ENCODE measurements around the gene UTP20.

The UTP20 gene

GRCh38 chr12:101368016-101368415 is 88.1 kb downstream of the UTP20 start:
- H3K4me3 ChIP-seq (ENCODE audit: low read depth, low read length) = no peak overlapping the region
- no peaks in the 10 kb centered on the region for H3K9me3 ChIP-seq (ENCODE audit: control insufficient read depth, insufficient read depth, low read depth, low read length)
- no peaks in the 10 kb centered on the region for H3K4me1 ChIP-seq (ENCODE audit: control insufficient read depth, insufficient read depth, low read length)
- H3K36me3 ChIP-seq (ENCODE audit: control insufficient read depth in 2 of 2, insufficient read depth in 1 of 2, low read length in 2 of 2) = peaks cover 8 to 70% of the 10 kb centered on the region in 2 experiments
- no peak overlapping the region for H3K27ac ChIP-seq (ENCODE audit: extremely low read depth, low read depth, low read length)
- TF ChIP-seq ZNF433 (tag by site-specific recombination; IDR thresholded peaks at IDR 0.05; ENCODE audit: low read depth) = no peak
- no peak for TF ChIP-seq KLF1 (tag by site-specific recombination; IDR thresholded peaks at IDR 0.05)
- no peak for TF ChIP-seq ZBTB48 (tag by site-specific recombination; IDR thresholded peaks at IDR 0.05)
- no peak for TF ChIP-seq ZNF600 (tag by site-specific recombination; IDR thresholded peaks at IDR 0.05)
- no peak for TF ChIP-seq ZNF292 (tag by site-specific recombination; IDR thresholded peaks at IDR 0.05; ENCODE audit: borderline replicate concordance, low read depth)
- no peak for TF ChIP-seq HOXD13 (CRISPR knock-in tag; IDR thresholded peaks at IDR 0.05; ENCODE audit: borderline replicate concordance)
- TF ChIP-seq ZNF426 (tag by site-specific recombination; IDR thresholded peaks at IDR 0.05) = no peak
- ChIA-PET POLR2A (no interaction called here), CTCF (no interaction called here)

GRCh38 chr12:101372431-101372830 is 92.5 kb downstream of the UTP20 start:
- no peaks in the 10 kb centered on the region for H3K9me3 ChIP-seq (ENCODE audit: control insufficient read depth, insufficient read depth, low read depth, low read length)
- peaks cover 11 to 71% of the 10 kb centered on the region in 2 experiments for H3K36me3 ChIP-seq (ENCODE audit: control insufficient read depth in 2 of 2, insufficient read depth in 1 of 2, low read length in 2 of 2)
- POLR2A ChIA-PET = no interaction called here
- CTCF ChIA-PET = no interaction called here
- H3K4me1 ChIP-seq (ENCODE audit: control insufficient read depth, insufficient read depth, low read length) = no peaks in the 10 kb centered on the region
- no peak overlapping the region for H3K4me3 ChIP-seq (ENCODE audit: low read depth, low read length)
- no peak overlapping the region for H3K27ac ChIP-seq (ENCODE audit: extremely low read depth, low read depth, low read length)
- TF ChIP-seq ZNF132 (tag by site-specific recombination; IDR thresholded peaks at IDR 0.05; ENCODE audit: borderline replicate concordance) (no peak), KLF16 (tag by site-specific recombination; IDR thresholded peaks at IDR 0.05) (no peak), ZNF791 (tag by site-specific recombination; IDR thresholded peaks at IDR 0.05) (no peak), ZNF274 (IDR thresholded peaks at IDR 0.05; ENCODE audit: low read length) (no peak), ZNF274 (tag by site-specific recombination; IDR thresholded peaks at IDR 0.05; ENCODE audit: borderline replicate concordance) (no peak), ZNF248 (tag by site-specific recombination; IDR thresholded peaks at IDR 0.05) (no peak), ZBTB10 (tag by site-specific recombination; IDR thresholded peaks at IDR 0.05) (no peak), ZNF670 (tag by site-specific recombination; IDR thresholded peaks at IDR 0.05; ENCODE audit: low read depth) (no peak), GLIS1 (tag by site-specific recombination; IDR thresholded peaks at IDR 0.05) (no peak), OVOL3 (tag by site-specific recombination; IDR thresholded peaks at IDR 0.05) (no peak), ZNF785 (tag by site-specific recombination; IDR thresholded peaks at IDR 0.05) (no peak), ZNF292 (tag by site-specific recombination; IDR thresholded peaks at IDR 0.05; ENCODE audit: borderline replicate concordance, low read depth) (no peak), ZNF707 (tag by site-specific recombination; IDR thresholded peaks at IDR 0.05) (no peak), ZNF175 (tag by site-specific recombination; IDR thresholded peaks at IDR 0.05) (no peak), ZNF18 (tag by site-specific recombination; IDR thresholded peaks at IDR 0.05) (no peak), GFI1B (tag by site-specific recombination; IDR thresholded peaks at IDR 0.05) (no peak)
- TF ChIP-seq, protein P1, sequence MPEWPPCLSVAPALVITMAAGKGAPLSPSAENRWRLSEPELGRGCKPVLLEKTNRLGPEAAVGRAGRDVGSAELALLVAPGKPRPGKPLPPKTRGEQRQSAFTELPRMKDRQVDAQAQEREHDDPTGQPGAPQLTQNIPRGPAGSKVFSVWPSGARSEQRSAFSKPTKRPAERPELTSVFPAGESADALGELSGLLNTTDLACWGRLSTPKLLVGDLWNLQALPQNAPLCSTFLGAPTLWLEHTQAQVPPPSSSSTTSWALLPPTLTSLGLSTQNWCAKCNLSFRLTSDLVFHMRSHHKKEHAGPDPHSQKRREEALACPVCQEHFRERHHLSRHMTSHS (tag by site-specific recombination; IDR thresholded peaks at IDR 0.05) = no peak
- TF ChIP-seq, protein P2, sequence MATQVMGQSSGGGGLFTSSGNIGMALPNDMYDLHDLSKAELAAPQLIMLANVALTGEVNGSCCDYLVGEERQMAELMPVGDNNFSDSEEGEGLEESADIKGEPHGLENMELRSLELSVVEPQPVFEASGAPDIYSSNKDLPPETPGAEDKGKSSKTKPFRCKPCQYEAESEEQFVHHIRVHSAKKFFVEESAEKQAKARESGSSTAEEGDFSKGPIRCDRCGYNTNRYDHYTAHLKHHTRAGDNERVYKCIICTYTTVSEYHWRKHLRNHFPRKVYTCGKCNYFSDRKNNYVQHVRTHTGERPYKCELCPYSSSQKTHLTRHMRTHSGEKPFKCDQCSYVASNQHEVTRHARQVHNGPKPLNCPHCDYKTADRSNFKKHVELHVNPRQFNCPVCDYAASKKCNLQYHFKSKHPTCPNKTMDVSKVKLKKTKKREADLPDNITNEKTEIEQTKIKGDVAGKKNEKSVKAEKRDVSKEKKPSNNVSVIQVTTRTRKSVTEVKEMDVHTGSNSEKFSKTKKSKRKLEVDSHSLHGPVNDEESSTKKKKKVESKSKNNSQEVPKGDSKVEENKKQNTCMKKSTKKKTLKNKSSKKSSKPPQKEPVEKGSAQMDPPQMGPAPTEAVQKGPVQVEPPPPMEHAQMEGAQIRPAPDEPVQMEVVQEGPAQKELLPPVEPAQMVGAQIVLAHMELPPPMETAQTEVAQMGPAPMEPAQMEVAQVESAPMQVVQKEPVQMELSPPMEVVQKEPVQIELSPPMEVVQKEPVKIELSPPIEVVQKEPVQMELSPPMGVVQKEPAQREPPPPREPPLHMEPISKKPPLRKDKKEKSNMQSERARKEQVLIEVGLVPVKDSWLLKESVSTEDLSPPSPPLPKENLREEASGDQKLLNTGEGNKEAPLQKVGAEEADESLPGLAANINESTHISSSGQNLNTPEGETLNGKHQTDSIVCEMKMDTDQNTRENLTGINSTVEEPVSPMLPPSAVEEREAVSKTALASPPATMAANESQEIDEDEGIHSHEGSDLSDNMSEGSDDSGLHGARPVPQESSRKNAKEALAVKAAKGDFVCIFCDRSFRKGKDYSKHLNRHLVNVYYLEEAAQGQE (tag by site-specific recombination; IDR thresholded peaks at IDR 0.05) = no peak
- TF ChIP-seq, protein P3, sequence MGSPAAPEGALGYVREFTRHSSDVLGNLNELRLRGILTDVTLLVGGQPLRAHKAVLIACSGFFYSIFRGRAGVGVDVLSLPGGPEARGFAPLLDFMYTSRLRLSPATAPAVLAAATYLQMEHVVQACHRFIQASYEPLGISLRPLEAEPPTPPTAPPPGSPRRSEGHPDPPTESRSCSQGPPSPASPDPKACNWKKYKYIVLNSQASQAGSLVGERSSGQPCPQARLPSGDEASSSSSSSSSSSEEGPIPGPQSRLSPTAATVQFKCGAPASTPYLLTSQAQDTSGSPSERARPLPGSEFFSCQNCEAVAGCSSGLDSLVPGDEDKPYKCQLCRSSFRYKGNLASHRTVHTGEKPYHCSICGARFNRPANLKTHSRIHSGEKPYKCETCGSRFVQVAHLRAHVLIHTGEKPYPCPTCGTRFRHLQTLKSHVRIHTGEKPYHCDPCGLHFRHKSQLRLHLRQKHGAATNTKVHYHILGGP (tag by site-specific recombination; IDR thresholded peaks at IDR 0.05) = no peak

Measured in HEK293 (cell line).